Heart left ventricle (tissue), 13 donors: ENCODE results near the gene FAM3A.

ENCODE experiments used
- POLR2A ChIP-seq, 2 donors: fragments of 450-650 bp; IDR thresholded peaks; one replicate each; pipeline ENCODE4 v1.6.1; 2017; ENCODE audit warnings: antibody characterized with exemption in 2 of 2, mild to moderate bottlenecking in 2 of 2, moderate library complexity in 2 of 2
- TF ChIP-seq, protein P1 (sequence below), 12 donors: fragments of 200-600 bp; sonication (generic) in 4 of 12; IDR thresholded peaks; one replicate each; pipeline versions ENCODE4 v1.5.0 to v1.8.0; 2018 to 2022; ENCODE audit warnings: antibody characterized with exemption in 12 of 12, mild to moderate bottlenecking in 5 of 12
- donor health status: ischemic (EF 13 %, LVEDD 7.1; RV severe dilation, severe dysfunction).
- donor health status: DM: no; HTN: yes; CAD: no.
- donor health status: DM: no; HTN: no; CAD: no.
- donor health status: ischemic (EF 25% LVEDD 6.9; RV normal size, moderate dysfunction).
- donor health status: ischemic (EF 25% LVEDD 5.7; RV mildly dilated, moderate dysfunction).
- donor health status: ischemic (EF 35%, LVEDD 5.7; RV mildly dilated, moderate dysfunction).
- donor health status: nonischemic (EF 11% LVEDD 7.7; RV severe dilation, severe dysfunction).
- donor health status: DM: yes; HTN: yes; CAD: no.
- donor health status: PGD.
- donor health status: ischemic (EF 29% LVEDD 5.4; RV normal size, mild dysfunction).
- donor health status: nonischemic (EF 23%, LVEDD 6.1; RV moderate dilation, normal function).

DNA sequence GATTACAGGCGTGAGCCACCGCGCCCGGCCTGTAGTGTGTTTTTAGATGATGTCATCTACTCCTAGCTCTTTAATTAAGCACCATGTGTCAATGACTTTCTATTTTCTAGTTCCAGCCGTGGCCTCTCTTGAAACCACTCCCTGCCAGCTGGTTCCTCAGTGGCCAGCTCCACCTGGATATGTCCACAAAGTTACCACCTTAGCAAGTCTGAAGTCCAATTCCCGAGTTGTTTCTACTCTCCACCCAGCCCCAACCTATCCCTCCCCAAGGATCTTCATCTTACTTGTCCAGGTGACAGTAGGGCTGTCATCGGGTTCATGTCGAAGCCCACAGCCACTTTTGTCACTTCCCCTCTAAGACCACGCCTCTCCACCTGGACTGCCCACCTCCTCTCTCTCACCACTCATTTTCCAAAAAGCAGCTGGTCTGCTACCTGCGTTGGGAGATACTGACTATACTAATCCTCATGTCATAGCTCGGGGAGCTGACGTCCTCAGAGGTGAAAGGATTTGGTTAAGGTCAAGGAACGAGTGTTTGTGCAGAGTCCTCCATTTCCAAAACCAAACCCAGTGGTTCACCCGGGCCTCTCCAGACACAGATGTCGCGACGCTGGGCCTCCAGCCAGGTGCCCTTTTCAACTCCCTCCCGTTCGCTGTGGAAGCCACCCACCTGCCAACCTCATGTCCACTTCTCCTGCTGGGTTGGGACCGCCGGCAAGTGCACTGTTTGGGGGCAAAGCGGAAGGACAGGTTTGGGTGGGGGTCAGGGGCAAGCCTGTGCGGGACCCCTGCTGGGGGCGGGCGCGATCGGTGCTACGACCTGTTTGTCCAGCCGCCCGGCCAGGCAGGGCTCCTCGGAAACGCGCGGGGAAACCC is 704 bp downstream of the FAM3A start:
- TF ChIP-seq, protein P1, sequence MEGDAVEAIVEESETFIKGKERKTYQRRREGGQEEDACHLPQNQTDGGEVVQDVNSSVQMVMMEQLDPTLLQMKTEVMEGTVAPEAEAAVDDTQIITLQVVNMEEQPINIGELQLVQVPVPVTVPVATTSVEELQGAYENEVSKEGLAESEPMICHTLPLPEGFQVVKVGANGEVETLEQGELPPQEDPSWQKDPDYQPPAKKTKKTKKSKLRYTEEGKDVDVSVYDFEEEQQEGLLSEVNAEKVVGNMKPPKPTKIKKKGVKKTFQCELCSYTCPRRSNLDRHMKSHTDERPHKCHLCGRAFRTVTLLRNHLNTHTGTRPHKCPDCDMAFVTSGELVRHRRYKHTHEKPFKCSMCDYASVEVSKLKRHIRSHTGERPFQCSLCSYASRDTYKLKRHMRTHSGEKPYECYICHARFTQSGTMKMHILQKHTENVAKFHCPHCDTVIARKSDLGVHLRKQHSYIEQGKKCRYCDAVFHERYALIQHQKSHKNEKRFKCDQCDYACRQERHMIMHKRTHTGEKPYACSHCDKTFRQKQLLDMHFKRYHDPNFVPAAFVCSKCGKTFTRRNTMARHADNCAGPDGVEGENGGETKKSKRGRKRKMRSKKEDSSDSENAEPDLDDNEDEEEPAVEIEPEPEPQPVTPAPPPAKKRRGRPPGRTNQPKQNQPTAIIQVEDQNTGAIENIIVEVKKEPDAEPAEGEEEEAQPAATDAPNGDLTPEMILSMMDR (IDR thresholded peaks at IDR 0.05), result no peak
- no peak for TF ChIP-seq POLR2A (IDR thresholded peaks at IDR 0.05)
